ENCODE results near the gene SATL1. TPM values are rescaled to one million over a fixed set of nuclear protein-coding genes. Genes with fewer than 3 reads are reported as not detected.

The SATL1 gene
- total and polyA plus RNA-seq, 2 experiments from 2014 or later: not detected

GRCh38 chrX:85243155-85243554 lies 424 bp downstream of the SATL1 start:
- no peak for DNase-seq
- no peaks in the 10 kb centered on the region for H3K36me3 ChIP-seq (ENCODE audit: low read depth)
- H3K9ac ChIP-seq: no peak overlapping the region
- peak overlapping the region; percentile 67; the same call in 1 of the 2 replicates for H3K4me3 ChIP-seq
- in situ Hi-C loops (cut with MboI): no loop called here
- H3K9me2 ChIP-seq (ENCODE audit: insufficient read depth): no peaks in the 10 kb centered on the region
- TF ChIP-seq EZH2 (IDR thresholded peaks at IDR 0.05; ENCODE audit: insufficient read depth, poor library complexity, severe bottlenecking) (no peak), EZH2phosphoT487 (IDR thresholded peaks at IDR 0.05; ENCODE audit: insufficient read depth, low read depth) (no peak)
- peak overlapping the region; percentile 81 for H2AFZ ChIP-seq
- H3F3A ChIP-seq (ENCODE audit: insufficient read depth): no peaks in the 10 kb centered on the region
- no peak overlapping the region for H3K27ac ChIP-seq
- no peaks in the 10 kb centered on the region for H3K27me3 ChIP-seq (replicated peaks; ENCODE audit: insufficient read depth)
- no peaks in the 10 kb centered on the region for H3K9me3 ChIP-seq (ENCODE audit: low read depth)
- WGBS, 2 experiments (ENCODE audit: low coverage in 1 of 2, low lambda C conversion rate in 2 of 2, missing lambda C conversion rate in 2 of 2): 0 to 9% methylated on average over 2 of the region's 2 CpGs
- no peaks in the 10 kb centered on the region for H4K20me1 ChIP-seq (ENCODE audit: insufficient read depth)
- H3K79me2 ChIP-seq (ENCODE audit: insufficient read depth): no peaks in the 10 kb centered on the region
- no peak overlapping the region for H3K4me2 ChIP-seq (ENCODE audit: unreplicated experiment)
- no peaks in the 10 kb centered on the region for H3K4me1 ChIP-seq (ENCODE audit: insufficient read depth)

GRCh38 chrX:85223359-85223758 lies 20.2 kb downstream of the SATL1 start:
- H3K9me2 ChIP-seq (ENCODE audit: insufficient read depth): no peaks in the 10 kb centered on the region
- DNase-seq: no peak
- WGBS, 2 experiments (ENCODE audit: low coverage in 1 of 2, low lambda C conversion rate in 2 of 2, missing lambda C conversion rate in 2 of 2): 7 to 35% methylated on average over 2 of the region's 2 CpGs
- H3K9me3 ChIP-seq (ENCODE audit: low read depth): no peaks in the 10 kb centered on the region
- no peaks in the 10 kb centered on the region for H4K20me1 ChIP-seq (ENCODE audit: insufficient read depth)
- H3K4me2 ChIP-seq (ENCODE audit: unreplicated experiment): no peak overlapping the region
- H3K9ac ChIP-seq: no peak overlapping the region
- no peaks in the 10 kb centered on the region for H3K36me3 ChIP-seq (ENCODE audit: low read depth)
- no peaks in the 10 kb centered on the region for H3K27me3 ChIP-seq (replicated peaks; ENCODE audit: insufficient read depth)
- no peak overlapping the region for H3K27ac ChIP-seq
- H3K4me1 ChIP-seq (ENCODE audit: insufficient read depth): no peaks in the 10 kb centered on the region
- in situ Hi-C loops (cut with MboI): no loop called here
- no peak overlapping the region for H2AFZ ChIP-seq
- no peaks in the 10 kb centered on the region for H3F3A ChIP-seq (ENCODE audit: insufficient read depth)
- H3K79me2 ChIP-seq (ENCODE audit: insufficient read depth): no peaks in the 10 kb centered on the region
- no peak for TF ChIP-seq EZH2 (IDR thresholded peaks at IDR 0.05; ENCODE audit: insufficient read depth, poor library complexity, severe bottlenecking)
- no peak for TF ChIP-seq EZH2phosphoT487 (IDR thresholded peaks at IDR 0.05; ENCODE audit: insufficient read depth, low read depth)
- H3K4me3 ChIP-seq: no peak overlapping the region

- in situ Hi-C loops (cut with MboI): no loop called here
- Histone ChIP-seq H4K20me1 (ENCODE audit: insufficient read depth) (no peaks in the 10 kb centered on the region), H3F3A (ENCODE audit: insufficient read depth) (no peaks in the 10 kb centered on the region), H3K9ac (no peak overlapping the region), H3K4me2 (ENCODE audit: unreplicated experiment) (no peak overlapping the region), H3K27ac (no peak overlapping the region), H3K79me2 (ENCODE audit: insufficient read depth) (no peaks in the 10 kb centered on the region), H3K27me3 (replicated peaks; ENCODE audit: insufficient read depth) (no peaks in the 10 kb centered on the region), H3K4me1 (ENCODE audit: insufficient read depth) (no peaks in the 10 kb centered on the region), H3K4me3 (no peak overlapping the region), H2AFZ (no peak overlapping the region), H3K36me3 (ENCODE audit: low read depth) (no peaks in the 10 kb centered on the region), H3K9me3 (ENCODE audit: low read depth) (no peaks in the 10 kb centered on the region), H3K9me2 (ENCODE audit: insufficient read depth) (no peaks in the 10 kb centered on the region)
- no peak for TF ChIP-seq EZH2phosphoT487 (IDR thresholded peaks at IDR 0.05; ENCODE audit: insufficient read depth, low read depth)
- no peak for TF ChIP-seq EZH2 (IDR thresholded peaks at IDR 0.05; ENCODE audit: insufficient read depth, poor library complexity, severe bottlenecking)
- WGBS, 2 experiments (ENCODE audit: low coverage in 1 of 2, low lambda C conversion rate in 2 of 2, missing lambda C conversion rate in 2 of 2): 0% methylated on average over 1 of the region's 1 CpG
- no peak for DNase-seq
These were observed 22.2 kb downstream of the SATL1 start for GRCh38 chrX:85221361-85221760.

GRCh38 chrX:85215946-85216345 lies 27.6 kb downstream of the SATL1 start:
- no peaks in the 10 kb centered on the region for H3K9me3 ChIP-seq (ENCODE audit: low read depth)
- TF ChIP-seq EZH2phosphoT487 (IDR thresholded peaks at IDR 0.05; ENCODE audit: insufficient read depth, low read depth): no peak
- no peak for TF ChIP-seq EZH2 (IDR thresholded peaks at IDR 0.05; ENCODE audit: insufficient read depth, poor library complexity, severe bottlenecking)
- no peaks in the 10 kb centered on the region for H3K4me1 ChIP-seq (ENCODE audit: insufficient read depth)
- no peak overlapping the region for H3K4me2 ChIP-seq (ENCODE audit: unreplicated experiment)
- no peaks in the 10 kb centered on the region for H3K36me3 ChIP-seq (ENCODE audit: low read depth)
- H3K9me2 ChIP-seq (ENCODE audit: insufficient read depth): no peaks in the 10 kb centered on the region
- DNase-seq: no peak
- in situ Hi-C loops (cut with MboI): no loop called here
- 0 to 7% methylated on average over 1 of the region's 1 CpG for WGBS, 2 experiments (ENCODE audit: low coverage in 1 of 2, low lambda C conversion rate in 2 of 2, missing lambda C conversion rate in 2 of 2)
- no peaks in the 10 kb centered on the region for H4K20me1 ChIP-seq (ENCODE audit: insufficient read depth)
- H3K9ac ChIP-seq: no peak overlapping the region
- H3K4me3 ChIP-seq: no peak overlapping the region
- H3K27me3 ChIP-seq (replicated peaks; ENCODE audit: insufficient read depth): no peaks in the 10 kb centered on the region
- H3K79me2 ChIP-seq (ENCODE audit: insufficient read depth): no peaks in the 10 kb centered on the region
- no peak overlapping the region for H2AFZ ChIP-seq
- no peak overlapping the region for H3K27ac ChIP-seq
- no peaks in the 10 kb centered on the region for H3F3A ChIP-seq (ENCODE audit: insufficient read depth)
